ENCODE results near the gene SLC6A13. TPM values are rescaled to one million over a fixed set of nuclear protein-coding genes. Genes with fewer than 3 reads are reported as not detected.

SLC6A13 gene
- total and polyA plus RNA-seq, 2 donors (not counting 3 experiments of a cell fraction or from before 2014, with no cell fraction given), result 0.14 TPM; not detected in 1

DNA sequence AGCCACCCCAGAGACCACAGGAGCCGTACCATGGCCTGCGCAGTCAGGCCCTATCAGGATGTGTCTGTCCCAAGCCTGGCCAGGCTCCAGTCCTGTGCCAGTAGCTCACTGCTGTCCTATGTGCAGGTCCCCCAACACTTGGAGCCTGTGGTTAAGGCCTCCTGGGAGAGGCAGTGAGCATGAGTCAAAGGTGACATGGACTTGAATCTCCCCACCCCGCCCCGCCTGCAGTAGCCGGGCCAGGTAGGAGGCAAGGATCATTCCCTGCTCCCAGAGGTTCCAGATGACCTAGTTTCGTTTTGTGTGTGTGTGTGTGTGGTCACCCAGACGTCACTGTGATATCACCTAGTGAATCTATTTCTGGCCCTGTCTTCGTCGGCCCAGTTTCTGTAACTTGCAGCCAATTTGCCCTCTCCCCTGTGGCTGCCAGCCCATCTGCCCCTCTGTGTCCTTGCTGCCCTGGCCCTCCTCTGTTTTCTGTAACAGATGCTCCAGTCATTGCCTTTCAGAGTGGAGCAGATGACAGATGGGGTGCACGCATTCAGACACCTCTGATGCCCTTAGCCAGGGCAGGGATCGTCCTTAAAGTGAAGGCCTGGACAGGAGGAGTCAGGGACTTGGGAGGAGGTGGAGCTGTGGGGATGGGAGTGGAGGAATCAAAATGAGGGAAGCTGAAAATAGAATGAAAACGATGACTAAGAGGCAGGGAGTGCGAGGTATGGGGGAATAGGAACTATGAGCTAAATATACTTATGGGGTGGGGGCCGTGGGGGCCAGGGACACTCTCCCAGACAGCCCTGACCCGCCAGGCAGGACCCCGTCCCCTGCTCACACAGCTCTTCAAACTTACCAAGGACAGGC is 86.1 kb downstream of the SLC6A13 start:
- H3K36me3 ChIP-seq (ENCODE audit: control insufficient read depth in 2 of 2, extremely low read depth in 1 of 2, insufficient read depth in 2 of 2, low read length in 2 of 2), result no peaks in the 10 kb centered on the region
- no peak overlapping the region for H3K4me2 ChIP-seq (ENCODE audit: insufficient read depth, low read length)
- no peak for FAIRE-seq
- H3K4me3 ChIP-seq (replicated peaks in 1 of 3; ENCODE audit: insufficient read depth in 1 of 3, low read depth in 1 of 3, low read length in 3 of 3), result no peak overlapping the region
- H4K20me1 ChIP-seq (replicated peaks; ENCODE audit: control insufficient read depth, extremely low read depth, insufficient read depth, low read length), result no peaks in the 10 kb centered on the region
- no peak for TF ChIP-seq EZH2 (IDR thresholded peaks at IDR 0.05; ENCODE audit: borderline replicate concordance, low read depth, low read length, severe bottlenecking)
- TF ChIP-seq JUN (IDR thresholded peaks at IDR 0.05; ENCODE audit: borderline replicate concordance, insufficient read depth, insufficient read length, low read depth), result no peak
- no peak for TF ChIP-seq FOS (IDR thresholded peaks at IDR 0.05; ENCODE audit: borderline replicate concordance, insufficient read depth, low read length)
- TF ChIP-seq POLR2A (IDR thresholded peaks at IDR 0.05; ENCODE audit: low read depth, low read length), result no peak
- no peak for TF ChIP-seq GATA2 (IDR thresholded peaks at IDR 0.05; ENCODE audit: insufficient read depth, insufficient read length, low read depth, low read length)
- no peak for TF ChIP-seq POLR2AphosphoS5 (IDR thresholded peaks at IDR 0.05; ENCODE audit: insufficient read depth, low read depth, low read length)
- TF ChIP-seq, protein P1, sequence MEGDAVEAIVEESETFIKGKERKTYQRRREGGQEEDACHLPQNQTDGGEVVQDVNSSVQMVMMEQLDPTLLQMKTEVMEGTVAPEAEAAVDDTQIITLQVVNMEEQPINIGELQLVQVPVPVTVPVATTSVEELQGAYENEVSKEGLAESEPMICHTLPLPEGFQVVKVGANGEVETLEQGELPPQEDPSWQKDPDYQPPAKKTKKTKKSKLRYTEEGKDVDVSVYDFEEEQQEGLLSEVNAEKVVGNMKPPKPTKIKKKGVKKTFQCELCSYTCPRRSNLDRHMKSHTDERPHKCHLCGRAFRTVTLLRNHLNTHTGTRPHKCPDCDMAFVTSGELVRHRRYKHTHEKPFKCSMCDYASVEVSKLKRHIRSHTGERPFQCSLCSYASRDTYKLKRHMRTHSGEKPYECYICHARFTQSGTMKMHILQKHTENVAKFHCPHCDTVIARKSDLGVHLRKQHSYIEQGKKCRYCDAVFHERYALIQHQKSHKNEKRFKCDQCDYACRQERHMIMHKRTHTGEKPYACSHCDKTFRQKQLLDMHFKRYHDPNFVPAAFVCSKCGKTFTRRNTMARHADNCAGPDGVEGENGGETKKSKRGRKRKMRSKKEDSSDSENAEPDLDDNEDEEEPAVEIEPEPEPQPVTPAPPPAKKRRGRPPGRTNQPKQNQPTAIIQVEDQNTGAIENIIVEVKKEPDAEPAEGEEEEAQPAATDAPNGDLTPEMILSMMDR (IDR thresholded peaks at IDR 0.05; ENCODE audit: extremely low read depth in 1 of 2, insufficient read depth in 1 of 2, low read depth in 1 of 2, low read length in 2 of 2), result no peak
- TF ChIP-seq, protein P2, sequence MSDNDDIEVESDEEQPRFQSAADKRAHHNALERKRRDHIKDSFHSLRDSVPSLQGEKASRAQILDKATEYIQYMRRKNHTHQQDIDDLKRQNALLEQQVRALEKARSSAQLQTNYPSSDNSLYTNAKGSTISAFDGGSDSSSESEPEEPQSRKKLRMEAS (IDR thresholded peaks at IDR 0.05; ENCODE audit: insufficient read depth, insufficient read length), result no peak
- no peak for TF ChIP-seq MYC (IDR thresholded peaks at IDR 0.05; ENCODE audit: low read depth, low read length)
- dilution Hi-C loops (cut with MboI; ENCODE audit: extremely low pct_ligation_motif_present, low sequenced_read_pairs) (no loop called here), intact Hi-C loops (cut with micrococcal nuclease) (no loop called here)
- H3K4me1 ChIP-seq (ENCODE audit: control insufficient read depth, extremely low read depth, insufficient read depth, low read length), result no peaks in the 10 kb centered on the region
- H3K27me3 ChIP-seq (ENCODE audit: control insufficient read depth in 2 of 2, insufficient read depth in 2 of 2, low read length in 2 of 2), result peaks cover 0 to 2% of the 10 kb centered on the region in 2 experiments
- no peak overlapping the region for H3K27ac ChIP-seq (ENCODE audit: insufficient read depth, low read depth, low read length)
- H3K9ac ChIP-seq (replicated peaks; ENCODE audit: extremely low read depth, insufficient read depth, low read length), result no peak overlapping the region
- CTCF ChIA-PET, result no interaction called here
- POLR2A ChIA-PET, result no interaction called here
- H3K9me1 ChIP-seq (replicated peaks; ENCODE audit: control insufficient read depth, extremely low read depth, insufficient read depth, low read length), result no peaks in the 10 kb centered on the region
- no TSS peak for BruUV-seq (replicated peaks)
- no peaks in the 10 kb centered on the region for H3K9me3 ChIP-seq (replicated peaks; ENCODE audit: control insufficient read depth, insufficient read depth, low read length)
- H3K79me2 ChIP-seq (ENCODE audit: control insufficient read depth, insufficient read depth, low read length), result no peaks in the 10 kb centered on the region
- no peak overlapping the region for H2AFZ ChIP-seq (ENCODE audit: low read depth, low read length)
- DNase-seq (ENCODE audit: low read depth, low spot score), result no peak

All from endothelial cell of umbilical vein (primary cell).